Measurements from ENCODE around the gene TGM1.

DNA sequence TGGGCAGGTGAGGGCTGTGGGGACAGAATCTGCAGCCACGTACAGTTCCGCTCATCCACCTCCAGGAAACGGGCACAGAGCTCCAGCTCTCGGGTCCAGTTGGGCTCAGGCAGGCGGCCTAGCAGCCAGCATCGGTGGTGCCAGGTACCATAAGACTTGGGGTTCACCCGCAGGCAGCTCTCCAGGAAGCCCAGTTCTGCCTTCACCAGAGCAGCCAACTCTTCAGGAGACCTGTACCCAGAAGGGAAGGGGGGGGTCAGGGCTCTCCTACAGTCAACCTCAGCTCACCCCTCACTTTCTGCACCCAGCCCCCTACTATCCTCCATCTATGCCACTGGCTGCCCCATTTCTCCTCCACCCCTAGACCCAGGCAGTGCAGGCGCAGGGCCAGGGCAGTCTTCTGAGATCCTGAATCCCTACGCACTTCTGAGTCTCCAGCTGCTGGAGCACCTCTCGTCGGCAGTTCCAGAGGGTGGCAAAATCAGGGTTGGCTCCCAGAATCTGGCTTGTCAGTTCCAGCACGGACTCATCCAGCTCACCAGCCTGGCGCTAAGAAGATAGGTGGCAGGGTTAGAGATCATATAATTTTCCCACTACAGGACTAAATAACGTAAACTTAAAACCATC is 7.0 kb upstream of the TGM1 start:
- no peak for TF ChIP-seq POLR2A (IDR thresholded peaks at IDR 0.05)
- TF ChIP-seq, protein P1, sequence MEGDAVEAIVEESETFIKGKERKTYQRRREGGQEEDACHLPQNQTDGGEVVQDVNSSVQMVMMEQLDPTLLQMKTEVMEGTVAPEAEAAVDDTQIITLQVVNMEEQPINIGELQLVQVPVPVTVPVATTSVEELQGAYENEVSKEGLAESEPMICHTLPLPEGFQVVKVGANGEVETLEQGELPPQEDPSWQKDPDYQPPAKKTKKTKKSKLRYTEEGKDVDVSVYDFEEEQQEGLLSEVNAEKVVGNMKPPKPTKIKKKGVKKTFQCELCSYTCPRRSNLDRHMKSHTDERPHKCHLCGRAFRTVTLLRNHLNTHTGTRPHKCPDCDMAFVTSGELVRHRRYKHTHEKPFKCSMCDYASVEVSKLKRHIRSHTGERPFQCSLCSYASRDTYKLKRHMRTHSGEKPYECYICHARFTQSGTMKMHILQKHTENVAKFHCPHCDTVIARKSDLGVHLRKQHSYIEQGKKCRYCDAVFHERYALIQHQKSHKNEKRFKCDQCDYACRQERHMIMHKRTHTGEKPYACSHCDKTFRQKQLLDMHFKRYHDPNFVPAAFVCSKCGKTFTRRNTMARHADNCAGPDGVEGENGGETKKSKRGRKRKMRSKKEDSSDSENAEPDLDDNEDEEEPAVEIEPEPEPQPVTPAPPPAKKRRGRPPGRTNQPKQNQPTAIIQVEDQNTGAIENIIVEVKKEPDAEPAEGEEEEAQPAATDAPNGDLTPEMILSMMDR (IDR thresholded peaks at IDR 0.05 in 4 of 5, conservative IDR thresholded peaks at IDR 0.05 in 1 of 5): no peak
